ENCODE data around the gene LCORL. TPM values are rescaled to one million over a fixed set of nuclear protein-coding genes. Genes with fewer than 3 reads are reported as not detected.
"Not testable (repeated sequence)": the region's sequence is repeated elsewhere in the genome, so short reads cannot be mapped to it uniquely, and the experiment has no call there.

LCORL gene
- total RNA-seq, 1 experiment from 2014 or later = 15.9 TPM

- no peak for DNase-seq (ENCODE audit: low read depth)
Measured at GRCh38 chr4:17859793-17860406, 161.7 kb downstream of the LCORL start.

GRCh38 chr4:17854036-17854435, 167.5 kb downstream of the LCORL start:
- DNase-seq (ENCODE audit: low read depth) = no peak

DNA sequence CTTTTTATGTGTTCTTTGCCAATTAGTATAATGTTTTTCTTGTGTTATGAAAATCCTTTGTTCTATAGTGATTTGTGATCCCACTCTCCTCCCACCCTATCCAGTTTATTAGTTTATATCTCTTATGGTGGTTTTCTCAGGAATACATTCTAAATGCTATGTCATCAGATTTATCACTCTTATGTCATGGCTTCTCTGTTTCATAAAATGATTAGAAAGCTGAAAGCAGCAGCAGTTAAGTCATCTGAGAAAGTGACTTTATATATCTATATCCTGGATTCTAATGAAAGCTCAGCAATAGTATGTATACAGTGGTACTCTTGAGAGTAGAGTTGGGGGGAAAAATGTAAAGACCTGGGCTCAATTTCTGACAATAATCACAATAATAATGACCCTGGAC, 169.6 kb downstream of the LCORL start:
- no peak for DNase-seq (ENCODE audit: low read depth)

GRCh38 chr4:17850295-17850694, 171.3 kb downstream of the LCORL start:
- not testable (repeated sequence) for DNase-seq (ENCODE audit: low read depth)

DNA sequence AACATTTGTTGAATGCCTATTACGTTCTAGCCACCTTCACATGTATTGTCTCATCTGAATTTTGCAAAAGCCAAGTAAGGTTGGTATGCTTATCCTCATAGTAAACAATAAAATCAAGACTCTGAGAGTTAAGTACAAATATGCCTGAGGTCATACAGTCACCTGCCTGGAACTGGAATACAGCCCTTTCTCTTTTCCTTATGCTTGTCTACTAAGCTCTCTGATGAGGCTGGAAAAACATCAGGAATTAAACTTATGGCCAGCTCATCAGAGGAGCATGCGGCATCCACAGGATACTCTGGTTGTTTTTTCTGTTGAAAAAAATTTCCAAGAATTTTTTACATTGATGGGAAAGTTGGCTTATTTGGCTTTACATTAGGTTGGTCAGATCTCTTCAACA, 175.3 kb downstream of the LCORL start:
- DNase-seq (ENCODE audit: low read depth) = no peak

DNA sequence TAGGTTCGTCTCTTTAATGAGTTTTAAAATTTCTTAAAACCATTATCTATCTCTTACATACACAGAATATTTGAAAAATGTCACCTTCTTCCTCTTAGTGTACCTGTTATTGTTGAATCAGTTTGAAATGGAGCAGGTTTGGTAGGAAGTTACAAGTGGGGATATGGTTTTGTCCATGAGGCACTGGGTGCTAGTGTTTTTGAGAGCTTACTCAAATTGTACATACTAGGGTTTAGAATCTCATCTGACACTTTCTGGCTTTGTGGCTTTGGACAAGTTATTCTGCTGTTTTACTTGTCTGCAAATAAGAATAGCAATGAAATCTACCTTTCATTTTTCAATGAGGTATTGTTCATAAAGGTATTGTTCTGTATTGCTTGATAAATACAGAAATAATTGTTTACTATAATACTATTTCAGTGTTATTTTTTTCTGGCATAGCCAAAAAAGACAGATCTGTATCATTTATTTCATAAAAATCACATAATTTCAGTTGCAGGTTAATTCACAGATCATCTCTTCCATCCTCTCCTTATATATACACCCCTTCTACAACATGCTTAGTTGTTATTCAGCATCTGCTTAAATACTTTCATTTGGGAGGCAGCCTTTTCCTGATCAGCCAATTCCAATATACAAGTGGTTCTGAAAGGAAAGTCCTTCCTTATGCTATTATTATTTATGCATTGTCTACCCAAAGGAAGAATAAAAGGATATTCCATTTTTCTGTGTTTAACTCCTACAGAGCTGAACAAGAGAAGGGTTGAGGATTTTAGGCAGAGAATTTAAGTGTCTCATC, 197.5 kb downstream of the LCORL start:
- no peak for DNase-seq (ENCODE audit: low read depth)

GRCh38 chr4:17817027-17817426, 204.5 kb downstream of the LCORL start:
- no peak for DNase-seq (ENCODE audit: low read depth)

DNA sequence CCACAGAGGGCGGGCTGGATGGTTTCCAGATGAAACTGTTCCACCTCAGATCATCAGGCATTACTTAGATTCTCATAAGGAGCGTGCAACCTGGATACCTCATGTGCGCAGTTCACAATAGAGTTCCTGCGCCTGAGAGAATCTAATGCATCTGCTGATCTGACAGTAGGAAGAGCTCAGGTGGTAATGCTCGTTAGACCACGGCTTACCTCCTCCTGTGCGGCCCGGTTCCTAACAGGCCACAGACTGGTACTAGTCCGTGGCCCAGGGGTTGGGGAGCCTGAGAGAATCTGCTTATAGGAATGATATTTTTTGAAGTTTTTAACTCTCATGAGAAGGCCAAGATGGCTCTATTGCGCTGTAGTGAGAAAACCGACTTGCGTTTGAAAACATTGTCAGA, 205.4 kb downstream of the LCORL start:
- DNase-seq (ENCODE audit: low read depth) = no peak

DNA sequence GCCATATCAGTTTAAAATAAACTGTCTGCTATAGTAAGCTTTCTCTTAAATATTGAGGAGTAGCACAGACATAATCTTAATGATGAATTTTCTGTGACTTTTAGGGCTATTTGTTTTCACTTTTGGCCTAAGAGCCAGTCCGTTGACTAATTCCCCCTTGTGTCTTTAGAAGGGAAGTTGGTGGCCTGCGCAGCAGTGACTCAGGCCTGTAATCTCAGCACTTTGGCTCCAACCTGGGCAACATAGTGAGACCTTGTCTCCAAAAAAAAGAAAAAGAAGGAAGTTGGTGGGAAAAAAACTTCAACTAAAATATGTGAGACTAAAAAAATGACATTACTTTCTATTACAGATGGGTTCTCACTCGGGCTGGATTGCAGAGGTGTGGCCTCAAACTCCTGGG, 207.4 kb downstream of the LCORL start:
- DNase-seq (ENCODE audit: low read depth) = peak; percentile 82

- DNase-seq (ENCODE audit: low read depth) = no peak
Measured at GRCh38 chr4:17812801-17813200, 208.8 kb downstream of the LCORL start.

GRCh38 chr4:17812125-17812524, 209.4 kb downstream of the LCORL start:
- DNase-seq (ENCODE audit: low read depth) = no peak

DNA sequence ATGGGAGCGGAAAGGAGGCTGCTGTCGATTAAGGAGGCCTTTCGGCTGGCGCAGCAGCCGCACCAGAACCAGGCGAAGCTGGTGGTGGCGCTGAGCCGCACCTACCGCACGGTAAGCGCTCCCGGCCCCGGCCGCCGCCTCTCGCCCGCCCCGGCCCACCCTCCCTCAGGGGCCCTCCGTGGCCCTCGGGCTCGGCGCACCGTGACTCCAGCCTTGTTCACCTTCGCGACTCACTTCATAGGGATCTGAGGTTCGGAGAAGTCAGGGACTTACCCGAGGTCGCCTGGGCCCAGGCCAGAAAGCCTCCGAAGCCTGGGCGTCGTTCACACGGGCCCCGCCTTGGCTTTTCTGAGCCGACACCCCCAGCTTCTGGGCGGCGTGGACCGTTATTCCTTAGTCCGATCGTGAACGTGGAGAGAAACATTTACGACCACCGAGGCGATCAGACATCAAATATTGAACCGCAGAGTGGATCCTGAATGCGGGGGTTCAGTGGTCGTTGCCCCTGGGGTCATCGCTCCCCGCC, 210.4 kb downstream of the LCORL start:
- no peak for DNase-seq (ENCODE audit: low read depth)

GRCh38 chr4:17810260-17811077, 211.1 kb downstream of the LCORL start, which contains the start of the genes DCAF16 and NCAPG:
Gene DCAF16, minus strand, starts transcription at chr4:17810757. Its CDS starts 6,616 bp downstream, at chr4:17804141.
Gene NCAPG, plus strand, starts transcription at chr4:17810979. Its CDS starts 99 bp downstream, at chr4:17811078.
- peak; percentile 98 for DNase-seq (ENCODE audit: low read depth)

DNA sequence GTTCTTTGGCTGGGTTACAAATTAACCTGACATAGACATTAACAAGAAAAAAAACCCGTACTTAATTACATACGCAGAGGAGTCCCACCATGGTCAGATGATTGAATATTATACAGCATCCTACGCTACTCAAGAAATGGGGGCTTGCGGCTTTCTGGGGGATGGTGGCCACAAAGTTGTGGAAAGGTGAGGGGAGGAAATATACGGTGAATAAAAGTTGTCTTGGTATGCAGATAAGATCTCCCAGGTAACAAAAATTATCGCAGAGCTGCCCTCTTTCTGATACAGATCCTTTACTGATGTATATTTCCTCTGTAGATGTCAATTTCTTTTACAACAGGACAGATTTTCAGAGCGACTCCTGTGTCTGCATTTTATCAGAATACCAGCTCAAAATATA, 211.9 kb downstream of the LCORL start:
- no peak for DNase-seq (ENCODE audit: low read depth)

GRCh38 chr4:17807446-17807845, 214.1 kb downstream of the LCORL start:
- DNase-seq (ENCODE audit: low read depth) = no peak

- DNase-seq (ENCODE audit: low read depth) = no peak
Measured at GRCh38 chr4:17805580-17806155, 215.9 kb downstream of the LCORL start.

DNA sequence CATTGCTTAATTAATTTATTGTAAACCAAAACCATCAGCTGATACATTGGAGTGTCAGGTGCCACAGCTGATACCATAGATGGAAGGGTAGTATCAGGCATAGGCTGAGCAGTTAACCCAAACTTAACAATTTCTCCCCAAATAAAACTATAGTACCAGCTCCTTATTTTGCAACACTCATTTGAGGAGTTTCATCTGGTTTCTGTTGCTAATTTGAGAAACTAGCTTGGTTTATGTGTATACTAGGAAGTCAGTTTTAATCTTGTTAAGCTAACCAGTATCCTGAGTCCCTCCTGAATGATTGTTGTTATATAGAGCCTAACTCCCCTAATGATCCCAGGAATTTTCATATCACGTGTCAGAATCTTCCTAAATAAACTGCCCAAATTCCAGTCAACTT, 223.7 kb downstream of the LCORL start:
- DNase-seq (ENCODE audit: low read depth) = no peak

GRCh38 chr4:17794730-17795129, 226.8 kb downstream of the LCORL start:
- DNase-seq (ENCODE audit: low read depth) = no peak
